ENCODE measurements around the gene PTGDR.

GRCh38 chr14:52235434-52235833, 32.1 kb upstream of the PTGDR start:
- no peak for TF ChIP-seq POLR2A (IDR thresholded peaks at IDR 0.05; ENCODE audit: low read length)
- TF ChIP-seq, protein P1, sequence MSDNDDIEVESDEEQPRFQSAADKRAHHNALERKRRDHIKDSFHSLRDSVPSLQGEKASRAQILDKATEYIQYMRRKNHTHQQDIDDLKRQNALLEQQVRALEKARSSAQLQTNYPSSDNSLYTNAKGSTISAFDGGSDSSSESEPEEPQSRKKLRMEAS (IDR thresholded peaks at IDR 0.05) = no peak
- TF ChIP-seq CTCF (IDR thresholded peaks at IDR 0.05) = no peak
- no peak for TF ChIP-seq REST (IDR thresholded peaks at IDR 0.05)
- no peak for TF ChIP-seq CEBPB (IDR thresholded peaks at IDR 0.05)
- no peak for TF ChIP-seq RAD21 (conservative IDR thresholded peaks at IDR 0.05 in 1 of 2, IDR thresholded peaks at IDR 0.05 in 1 of 2)
- no peak for TF ChIP-seq MAFK (IDR thresholded peaks at IDR 0.05; ENCODE audit: partially characterized antibody)
- TF ChIP-seq EP300 (IDR thresholded peaks at IDR 0.05) = no peak
- no peak for TF ChIP-seq POLR2AphosphoS2 (conservative IDR thresholded peaks at IDR 0.05; ENCODE audit: low read length)
- no peak for TF ChIP-seq CHD2 (IDR thresholded peaks at IDR 0.05; ENCODE audit: low read length, partially characterized antibody)
- no peak for TF ChIP-seq BHLHE40 (IDR thresholded peaks at IDR 0.05; ENCODE audit: low read depth, low read length)
- no peak for TF ChIP-seq BCL3 (IDR thresholded peaks at IDR 0.05)

Data from A549 (cell line).